T follicular helper cell (primary cell): ENCODE results near the gene ATXN1L.
"Not testable (repeated sequence)": the region's sequence is repeated elsewhere in the genome, so short reads cannot be mapped to it uniquely, and the experiment has no call there.

Source experiments
- DNase-seq: peaks from one replicate; pipeline ENCODE4 v3.0.0-alpha.2; 2020; ENCODE audit warnings: low read depth
- total RNA-seq, 2 experiments: gene quantifications; one replicate each; lab custom pipeline; 2026; lab: John Stamatoyannopoulos, UW

ATXN1L gene, protein sequence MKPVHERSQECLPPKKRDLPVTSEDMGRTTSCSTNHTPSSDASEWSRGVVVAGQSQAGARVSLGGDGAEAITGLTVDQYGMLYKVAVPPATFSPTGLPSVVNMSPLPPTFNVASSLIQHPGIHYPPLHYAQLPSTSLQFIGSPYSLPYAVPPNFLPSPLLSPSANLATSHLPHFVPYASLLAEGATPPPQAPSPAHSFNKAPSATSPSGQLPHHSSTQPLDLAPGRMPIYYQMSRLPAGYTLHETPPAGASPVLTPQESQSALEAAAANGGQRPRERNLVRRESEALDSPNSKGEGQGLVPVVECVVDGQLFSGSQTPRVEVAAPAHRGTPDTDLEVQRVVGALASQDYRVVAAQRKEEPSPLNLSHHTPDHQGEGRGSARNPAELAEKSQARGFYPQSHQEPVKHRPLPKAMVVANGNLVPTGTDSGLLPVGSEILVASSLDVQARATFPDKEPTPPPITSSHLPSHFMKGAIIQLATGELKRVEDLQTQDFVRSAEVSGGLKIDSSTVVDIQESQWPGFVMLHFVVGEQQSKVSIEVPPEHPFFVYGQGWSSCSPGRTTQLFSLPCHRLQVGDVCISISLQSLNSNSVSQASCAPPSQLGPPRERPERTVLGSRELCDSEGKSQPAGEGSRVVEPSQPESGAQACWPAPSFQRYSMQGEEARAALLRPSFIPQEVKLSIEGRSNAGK
- total RNA-seq, result 59.5 to 95.3 reads per million in 2 experiments

GRCh38 chr16:71845639-71846430 lies at the start of gene ATXN1L:
Gene ATXN1L (plus strand): TSS chr16:71845976. CDS start chr16:71849741, 3,765 bp downstream.
- DNase-seq, result peak; percentile 89

- no peak for DNase-seq
Measured at GRCh38 chr16:71796501-71797097, 49.2 kb upstream of the ATXN1L start.

- DNase-seq, result no peak
Measured at GRCh38 chr16:71803305-71803690, 42.5 kb upstream of the ATXN1L start.

GRCh38 chr16:71807905-71808592 lies 37.7 kb upstream of the ATXN1L start:
- DNase-seq, result peak; percentile 23

GRCh38 chr16:71808593-71809459 lies 37.0 kb upstream of the ATXN1L start, which contains the start of gene AP1G1:
Gene AP1G1 (minus strand): TSS chr16:71808834. CDS start chr16:71789479, 19,355 bp downstream.
- DNase-seq, result peak; percentile 92

DNA sequence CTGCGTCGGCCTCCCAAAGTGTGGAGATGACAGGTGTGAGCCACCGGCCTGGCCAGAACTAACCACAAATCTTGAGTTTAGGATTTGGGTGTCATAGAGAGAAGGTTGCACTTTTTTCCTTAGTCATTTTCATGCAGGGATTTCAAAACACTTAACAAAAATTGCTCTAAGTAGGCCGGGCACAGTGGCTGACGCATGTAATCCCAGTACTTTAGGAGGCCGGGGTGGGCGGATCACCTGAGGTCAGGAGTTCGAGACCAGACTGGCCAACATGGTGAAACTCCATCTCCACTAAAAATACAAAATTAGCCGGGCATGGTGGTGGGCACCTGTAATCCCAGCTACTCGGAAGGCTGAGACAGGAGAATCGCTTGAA lies 35.6 kb upstream of the ATXN1L start:
- not testable (repeated sequence) for DNase-seq

GRCh38 chr16:71811261-71811803 lies 34.4 kb upstream of the ATXN1L start:
- no peak for DNase-seq

DNA sequence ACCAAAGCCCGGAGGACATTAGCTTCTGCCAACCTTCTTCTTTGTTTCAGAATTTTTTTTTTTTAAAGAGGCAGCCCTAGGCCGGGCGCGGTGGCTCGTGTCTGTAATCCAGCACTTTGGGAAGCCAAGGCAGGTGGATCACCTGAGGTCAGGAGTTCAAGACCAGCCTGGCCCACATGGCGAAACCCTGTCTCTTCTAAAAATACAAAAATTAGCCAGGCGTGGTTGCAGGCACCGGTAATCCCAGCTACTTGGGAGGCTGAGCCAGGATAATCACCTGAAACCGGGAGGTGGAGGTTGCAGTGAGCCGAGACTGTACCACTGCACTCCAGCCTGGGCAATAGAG lies 28.6 kb upstream of the ATXN1L start:
- not testable (repeated sequence) for DNase-seq

- DNase-seq, result no peak
Measured at GRCh38 chr16:71826533-71827017, 19.2 kb upstream of the ATXN1L start.

- no peak for DNase-seq
Measured at GRCh38 chr16:71830359-71830758, 15.4 kb upstream of the ATXN1L start.

GRCh38 chr16:71831698-71832097 lies 14.1 kb upstream of the ATXN1L start:
- not testable (repeated sequence) for DNase-seq

- DNase-seq, result not testable (repeated sequence)
Measured at GRCh38 chr16:71832112-71832511, 13.7 kb upstream of the ATXN1L start.

- no peak for DNase-seq
Measured at GRCh38 chr16:71834291-71834690, 11.5 kb upstream of the ATXN1L start.

DNA sequence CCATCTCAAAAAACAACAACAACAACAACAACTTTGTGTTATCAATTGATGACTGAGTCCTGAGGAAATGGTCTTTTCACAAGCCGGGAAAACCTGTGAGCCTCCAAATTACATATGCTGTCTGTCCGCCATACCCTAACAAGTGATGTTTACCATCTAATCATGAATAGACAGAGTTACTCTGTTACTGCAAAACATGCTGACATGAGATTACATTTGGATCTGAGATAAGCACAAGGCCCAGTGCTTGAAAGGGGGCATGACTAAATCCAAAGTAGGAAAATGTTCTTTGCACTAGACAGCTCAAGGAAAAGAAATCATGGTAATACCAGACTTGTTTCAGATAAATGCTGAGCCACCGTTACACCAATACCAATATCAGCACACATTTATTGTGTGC lies 8.6 kb upstream of the ATXN1L start:
- no peak for DNase-seq

GRCh38 chr16:71840052-71840451 lies 5.7 kb upstream of the ATXN1L start:
- no peak for DNase-seq

DNA sequence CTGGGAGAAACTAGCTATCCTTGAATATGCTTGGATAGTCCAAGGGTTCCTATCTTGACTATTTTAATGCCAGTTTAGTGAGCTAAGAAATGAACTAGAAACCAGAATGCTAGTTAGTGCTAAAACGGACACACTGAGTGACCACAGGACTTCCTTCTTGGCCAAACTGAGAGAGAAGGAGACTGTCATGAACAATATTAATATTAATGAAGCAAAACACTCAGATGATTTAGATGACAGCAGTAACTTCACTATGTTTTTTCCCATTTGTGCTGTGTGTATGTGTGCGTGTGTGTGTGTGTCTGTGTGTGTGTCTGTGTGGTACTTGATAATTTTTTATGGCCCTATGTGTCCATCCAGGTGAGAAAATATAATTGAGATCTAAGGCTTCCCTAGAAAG lies 2.2 kb upstream of the ATXN1L start:
- DNase-seq, result no peak

DNA sequence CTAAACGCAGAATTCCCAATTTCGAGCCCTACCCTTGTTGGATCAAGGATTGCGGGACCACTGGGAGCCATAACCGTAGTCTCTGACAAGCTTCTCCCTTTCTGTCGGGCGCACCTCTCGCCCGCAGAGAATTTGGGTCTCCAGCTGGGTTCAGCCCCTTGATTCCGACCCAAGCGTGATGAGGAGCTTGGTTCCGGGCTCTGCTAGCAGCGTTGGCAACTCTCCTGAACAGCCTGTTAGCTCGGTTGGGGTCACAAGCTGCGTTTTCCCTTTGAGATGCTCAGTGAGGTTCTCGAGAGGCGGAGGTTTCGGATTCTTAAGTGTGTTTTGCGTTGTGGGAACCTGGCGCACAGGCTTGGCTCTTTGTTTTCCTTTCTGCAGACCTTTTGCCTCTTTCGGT lies 655 bp downstream of the ATXN1L start:
- DNase-seq, result no peak

GRCh38 chr16:71847096-71847495 lies 1.3 kb downstream of the ATXN1L start:
- no peak for DNase-seq

GRCh38 chr16:71848622-71849021 lies 2.8 kb downstream of the ATXN1L start:
- no peak for DNase-seq

GRCh38 chr16:71851746-71852145 lies 6.0 kb downstream of the ATXN1L start:
- DNase-seq, result no peak
